Stimulated activated CD4-positive, alpha-beta T cell treated with anti-CD3 and anti-CD28 coated beads, Interleukin-15, amount 100 ng/mL, for 1 hour (primary cell): ENCODE results near the gene MAT2A.
A peak's percentile ranks its signal among the peaks of the same experiment; 100 is the strongest.

ENCODE experiments used
- DNase-seq, 2 donors: peaks; one replicate each; pipeline ENCODE4 v3.0.0-alpha.2; 2020; ENCODE audit warnings: low read depth in 1 of 2, low spot score in 1 of 2

MAT2A gene

GRCh38 chr2:85538507-85539360, at the start of gene MAT2A:
Gene MAT2A (plus strand): TSS chr2:85539168. CDS start chr2:85539288, 120 bp downstream.
- DNase-seq = peak; percentile 81 to 90

GRCh38 chr2:85490861-85491755, 47.9 kb upstream of the MAT2A start:
- no peak for DNase-seq

GRCh38 chr2:85496436-85496835, 42.5 kb upstream of the MAT2A start:
- DNase-seq = no peak

- no peak for DNase-seq
Observed at GRCh38 chr2:85497944-85498630, 40.9 kb upstream of the MAT2A start.

GRCh38 chr2:85501248-85501647, 37.7 kb upstream of the MAT2A start:
- DNase-seq = no peak

GRCh38 chr2:85502720-85503119, 36.2 kb upstream of the MAT2A start:
- DNase-seq = no peak

GRCh38 chr2:85503168-85503850, 35.7 kb upstream of the MAT2A start:
- no peak for DNase-seq

- no peak for DNase-seq
Observed at GRCh38 chr2:85503851-85504777, 34.9 kb upstream of the MAT2A start.

GRCh38 chr2:85504778-85505261, 34.1 kb upstream of the MAT2A start:
- no peak for DNase-seq

GRCh38 chr2:85505551-85506238, 33.3 kb upstream of the MAT2A start:
- no peak for DNase-seq

GRCh38 chr2:85506768-85507181, 32.2 kb upstream of the MAT2A start:
- DNase-seq = no peak

GRCh38 chr2:85511008-85511811, 27.8 kb upstream of the MAT2A start:
- no peak for DNase-seq

- no peak for DNase-seq
Observed at GRCh38 chr2:85514323-85514722, 24.6 kb upstream of the MAT2A start.

GRCh38 chr2:85516653-85517389, 22.1 kb upstream of the MAT2A start:
- no peak for DNase-seq

GRCh38 chr2:85522090-85522647, 16.8 kb upstream of the MAT2A start:
- no peak for DNase-seq

- no peak for DNase-seq
Observed at GRCh38 chr2:85523062-85523902, 15.7 kb upstream of the MAT2A start.
